ENCODE measurements around the gene GRB14.
"Not testable (repeated sequence)": the region's sequence is repeated elsewhere in the genome, so short reads cannot be mapped to it uniquely, and the experiment has no call there.

Gene GRB14

DNA sequence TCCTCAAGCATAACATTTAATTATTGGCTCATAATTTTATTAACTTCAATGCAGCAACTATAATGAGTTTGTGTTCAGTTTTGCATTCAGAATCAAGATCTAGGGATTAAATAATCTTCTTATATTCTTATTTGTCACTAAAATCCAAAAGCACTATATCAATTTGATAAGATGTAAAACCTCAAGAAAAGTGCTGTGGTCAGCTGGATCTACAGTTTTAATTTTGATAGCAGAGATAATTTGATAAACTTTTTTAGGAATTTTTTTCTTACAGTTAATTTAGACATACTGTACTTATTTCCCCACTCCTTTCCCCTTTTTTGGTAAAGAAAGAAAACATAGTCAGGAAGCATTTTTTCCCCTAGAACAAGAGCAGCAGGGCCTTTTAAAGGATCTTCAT, 146.4 kb downstream of the GRB14 start:
- no peak for DNase-seq

DNA sequence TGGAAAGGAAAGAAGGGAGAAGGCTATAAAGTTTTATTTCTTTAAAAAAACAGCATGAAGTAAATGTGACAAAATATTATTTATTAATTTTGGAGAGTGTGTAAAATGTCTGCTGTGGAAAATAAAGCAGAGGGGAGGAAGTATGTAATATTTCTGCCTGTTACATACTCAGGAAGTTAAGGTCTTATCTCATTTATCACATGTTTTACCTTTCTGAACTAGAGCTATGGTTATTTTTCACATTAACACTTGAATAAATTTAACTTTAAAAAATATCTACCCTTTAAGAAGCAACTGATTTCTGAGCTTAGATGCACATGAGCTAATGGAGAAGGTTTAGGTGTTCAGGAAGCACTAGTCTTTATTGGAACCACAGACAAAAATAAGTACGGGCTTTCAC, 148.3 kb downstream of the GRB14 start:
- no peak for DNase-seq

DNA sequence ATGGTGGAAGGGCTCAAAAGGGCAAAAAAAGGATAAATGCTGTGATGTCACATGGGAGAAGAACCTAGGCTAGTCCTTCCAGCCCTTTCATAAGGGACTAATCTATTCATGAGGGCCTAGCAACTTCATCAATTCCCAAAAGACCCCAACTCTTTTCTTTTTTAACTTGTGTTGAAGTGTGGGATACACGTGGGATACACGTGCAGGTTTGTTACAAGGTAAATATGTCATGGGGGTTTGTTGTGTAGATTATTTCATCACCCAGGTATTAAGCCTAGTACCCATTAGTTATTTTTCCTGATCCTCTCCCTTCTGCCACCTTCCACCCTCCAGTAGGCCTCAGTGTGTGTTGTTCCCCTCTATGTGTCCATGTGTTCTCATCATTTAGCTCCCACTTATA, 156.2 kb downstream of the GRB14 start:
- DNase-seq: not testable (repeated sequence)

DNA sequence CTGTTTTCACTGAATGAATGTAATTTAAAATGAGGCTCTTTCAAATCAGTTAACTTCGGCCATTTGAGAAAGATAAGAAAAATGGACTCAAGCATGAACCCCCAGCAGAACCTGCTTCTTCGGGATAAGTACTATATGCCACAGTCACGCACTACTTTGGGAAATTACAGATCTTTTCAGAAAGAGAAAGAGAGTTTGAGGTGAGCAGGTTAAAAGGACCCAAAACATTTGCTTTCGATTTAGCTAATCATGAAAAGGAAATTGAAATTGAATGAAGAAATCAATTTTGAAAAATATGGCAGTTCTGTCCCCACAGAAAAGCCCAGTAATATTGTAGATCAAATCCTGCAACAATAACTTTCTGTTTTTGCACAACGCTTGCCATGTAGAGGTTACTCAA, 156.9 kb downstream of the GRB14 start:
- no peak for DNase-seq

DNA sequence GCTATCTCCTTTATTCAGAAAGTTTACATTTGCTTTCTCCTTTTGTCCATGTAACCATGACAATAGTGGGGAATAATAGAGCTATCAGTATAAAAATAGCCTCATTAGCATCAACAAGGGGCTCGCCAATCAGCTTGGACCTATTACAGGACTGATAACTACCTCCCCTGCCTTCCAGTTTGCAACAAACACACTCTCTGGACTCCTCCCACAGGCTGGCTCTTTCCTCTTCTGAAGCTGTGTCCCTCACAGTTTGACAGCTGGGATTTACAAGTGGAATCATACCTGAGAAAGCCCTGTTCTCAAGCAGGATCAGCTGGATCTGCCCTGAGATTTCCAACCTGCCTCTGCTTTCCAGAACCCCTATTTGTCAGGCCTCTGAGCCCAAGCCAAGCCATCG, 162.5 kb downstream of the GRB14 start:
- no peak for DNase-seq

DNA sequence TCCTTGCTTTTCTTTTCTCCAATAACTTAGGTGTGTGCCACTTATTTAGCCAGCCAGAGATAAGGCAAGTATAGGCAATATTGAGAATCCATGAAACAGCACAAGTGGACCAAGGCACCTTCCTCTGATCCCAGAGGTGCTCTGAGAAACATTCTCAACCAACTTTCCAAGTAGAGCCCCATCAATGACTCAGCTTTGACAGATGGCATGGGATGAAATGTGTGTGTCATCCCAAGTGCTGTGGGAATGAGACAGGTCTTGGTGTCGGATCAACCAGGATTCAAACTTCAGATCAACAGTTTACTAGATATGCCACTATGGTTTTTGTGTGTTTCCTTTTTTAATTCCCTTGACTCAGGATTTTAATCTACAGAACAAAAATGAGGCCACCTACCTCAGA, 164.0 kb downstream of the GRB14 start:
- DNase-seq: no peak

DNA sequence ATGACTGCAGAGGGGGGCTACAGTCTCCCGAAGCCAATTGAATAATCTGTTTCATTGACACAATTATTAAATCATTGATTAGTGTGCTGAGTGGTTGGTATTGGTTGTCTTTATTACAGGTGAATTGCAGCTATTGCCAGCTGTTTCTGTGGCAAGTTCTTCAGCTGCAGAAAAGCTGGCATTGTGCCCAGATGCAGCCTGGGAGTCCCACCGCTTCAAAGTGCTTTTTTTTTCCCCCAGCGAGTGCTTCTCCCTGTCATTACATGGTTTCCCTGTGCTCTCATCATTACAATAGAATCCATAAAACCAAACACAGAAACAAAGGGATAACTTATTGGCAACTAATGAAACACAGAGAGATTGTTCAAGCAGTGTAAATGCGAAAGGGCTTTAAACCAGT, 164.7 kb downstream of the GRB14 start:
- DNase-seq: no peak

DNA sequence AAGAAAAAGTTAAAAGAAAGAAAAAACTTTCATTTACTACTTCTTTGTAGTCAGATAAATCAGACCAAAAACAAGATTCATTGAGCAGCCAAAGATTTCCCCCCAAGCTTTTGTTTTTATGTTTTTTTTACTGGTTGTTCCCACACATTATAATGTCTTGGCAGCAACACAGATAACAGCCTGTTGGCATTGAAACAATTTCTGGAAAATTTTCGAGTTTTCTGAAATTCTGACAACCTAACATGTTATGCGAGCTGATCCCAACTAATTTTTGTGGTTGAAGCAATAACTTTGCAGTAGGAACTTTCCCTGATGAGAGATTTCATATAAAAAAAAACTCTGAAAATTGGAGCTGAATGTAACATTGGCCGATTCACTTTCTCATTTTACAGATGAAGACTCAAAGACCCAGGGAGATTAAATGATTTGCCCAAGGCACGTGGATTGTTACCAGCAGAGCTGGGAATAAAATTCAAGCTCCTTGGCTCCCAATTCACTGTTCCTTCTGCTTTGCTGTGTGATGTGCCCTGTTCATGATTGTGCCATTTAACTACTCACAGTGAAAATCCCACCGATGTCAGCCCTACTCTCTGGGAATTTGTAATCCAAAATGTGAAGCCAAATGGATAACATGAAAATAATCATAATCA, 167.5 kb downstream of the GRB14 start:
- DNase-seq: no peak

DNA sequence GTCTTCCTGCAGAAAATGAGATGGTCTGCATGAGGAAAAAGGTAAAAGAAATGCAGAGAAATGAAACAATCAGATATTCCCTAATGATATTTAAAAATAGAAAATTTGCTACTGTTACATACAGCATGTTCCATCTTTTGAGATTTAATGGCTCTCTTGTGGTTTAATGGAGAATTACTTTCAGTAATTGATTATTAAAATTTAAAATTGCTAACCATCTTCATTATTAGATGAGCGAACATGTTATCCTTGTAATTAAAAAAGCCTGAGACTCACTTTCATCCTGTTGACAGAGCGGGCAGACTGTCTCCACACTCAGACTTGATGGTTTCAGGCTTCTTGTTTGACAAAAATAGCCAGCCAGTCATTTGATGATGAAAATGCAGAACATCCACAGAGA, 171.0 kb downstream of the GRB14 start:
- DNase-seq: no peak

DNA sequence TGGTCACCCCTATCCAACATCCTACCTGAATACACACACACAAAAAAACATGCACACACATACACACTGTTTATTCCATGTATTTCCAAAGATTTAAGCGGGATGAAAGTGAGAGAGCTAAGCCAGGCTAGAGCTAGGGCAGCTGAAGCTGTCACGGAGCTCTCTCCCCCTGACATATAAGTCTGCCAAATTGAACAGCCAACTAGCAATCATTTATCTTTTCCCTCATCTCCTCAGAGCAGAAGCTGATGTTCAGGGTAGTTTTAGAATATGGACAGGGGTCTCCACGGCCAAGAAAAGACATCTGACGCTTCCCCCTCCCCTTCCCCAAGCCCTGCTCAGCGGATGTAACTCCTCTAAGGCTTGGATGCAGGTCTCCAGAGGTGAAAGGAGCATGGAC, 171.6 kb downstream of the GRB14 start:
- DNase-seq: no peak

DNA sequence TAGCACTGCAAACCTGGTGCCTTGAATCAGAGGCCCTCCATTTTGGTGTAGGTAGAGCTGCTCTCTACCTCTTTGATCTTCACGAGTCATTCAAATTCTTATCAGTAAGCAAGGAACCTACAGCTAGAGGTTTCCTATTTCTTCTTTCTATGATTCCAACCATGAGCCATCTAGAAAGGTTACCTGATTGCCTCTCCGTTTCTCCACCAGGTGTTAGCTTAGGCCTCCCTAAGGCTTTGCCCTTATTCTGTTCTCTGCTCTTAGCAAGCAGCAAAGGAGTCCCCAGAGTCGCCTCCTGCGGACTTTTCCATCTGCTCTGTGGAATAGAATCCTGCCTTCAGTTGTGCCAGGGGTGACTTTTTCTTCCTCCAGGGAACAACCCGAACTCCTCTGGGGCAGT, 173.6 kb downstream of the GRB14 start:
- DNase-seq: no peak
